HEK293T (cell line): Measurements from ENCODE around the gene C1RL.

ENCODE experiments used
- CTCF ChIA-PET: fragments of 350-600 bp; formaldehyde crosslinking; extraction: SDS; loops from one replicate; lab custom pipeline; 2021; ENCODE audit warnings: antibody characterized with exemption, inconsistent platforms; lab: Yijun Ruan, JAX
- POLR2A ChIA-PET: fragments of 350-600 bp; formaldehyde crosslinking; extraction: SDS; loops from one replicate; lab custom pipeline; 2020; ENCODE audit warnings: antibody characterized with exemption, inconsistent platforms; lab: Yijun Ruan, JAX
- DNase-seq: peaks from one replicate; pipeline ENCODE4 v3.0.0; 2012; ENCODE audit warnings: mixed read lengths; ENCODE audit errors: extremely low spot score
- ARNT ChIP-seq: fragments of 450-650 bp; IDR thresholded peaks from 2 replicates; pipeline ENCODE4 v1.6.1; 2017; ENCODE audit warnings: mild to moderate bottlenecking
- BHLHE40 ChIP-seq: fragments of 450-650 bp; IDR thresholded peaks from 2 replicates; pipeline ENCODE4 v1.6.1; 2016; ENCODE audit warnings: mild to moderate bottlenecking, moderate library complexity, borderline replicate concordance
- CTBP1 ChIP-seq: fragments of 450-650 bp; IDR thresholded peaks from 2 replicates; pipeline ENCODE4 v1.6.1; 2016; ENCODE audit warnings: borderline replicate concordance
- ELF4 ChIP-seq: fragments of 450-650 bp; IDR thresholded peaks from 2 replicates; pipeline ENCODE4 v1.6.1; 2017; ENCODE audit warnings: antibody characterized with exemption
- FOXA1 ChIP-seq: fragments of 450-650 bp; IDR thresholded peaks from 2 replicates; pipeline ENCODE4 v1.6.1; 2016; ENCODE audit warnings: mild to moderate bottlenecking
- FOXK2 ChIP-seq: fragments of 450-650 bp; IDR thresholded peaks from 2 replicates; pipeline ENCODE4 v1.6.1; 2016; ENCODE audit warnings: mild to moderate bottlenecking
- FOXM1 ChIP-seq: fragments of 450-650 bp; IDR thresholded peaks from 2 replicates; pipeline ENCODE4 v1.6.1; 2017; ENCODE audit warnings: mild to moderate bottlenecking, borderline replicate concordance
- HDGF ChIP-seq: fragments of 450-650 bp; IDR thresholded peaks from 2 replicates; pipeline ENCODE4 v1.6.1; 2017; ENCODE audit warnings: antibody characterized with exemption, borderline replicate concordance
- L3MBTL2 ChIP-seq: fragments of 450-650 bp; conservative IDR thresholded peaks from 2 replicates; pipeline ENCODE4 v1.6.1; 2016; ENCODE audit warnings: mild to moderate bottlenecking
- LEF1 ChIP-seq: fragments of 450-650 bp; IDR thresholded peaks from 2 replicates; pipeline ENCODE4 v1.6.1; 2017; ENCODE audit warnings: mild to moderate bottlenecking, borderline replicate concordance
- NFRKB ChIP-seq: fragments of 450-650 bp; IDR thresholded peaks from 2 replicates; pipeline ENCODE4 v1.6.1; 2016; ENCODE audit warnings: mild to moderate bottlenecking, moderate library complexity
- PKNOX1 ChIP-seq: fragments of 450-650 bp; IDR thresholded peaks from 2 replicates; pipeline ENCODE4 v1.6.1; 2016
- SP1 ChIP-seq: fragments of 450-650 bp; IDR thresholded peaks from 2 replicates; pipeline ENCODE4 v1.6.1; 2017
- SUZ12 ChIP-seq: fragments of 450-650 bp; IDR thresholded peaks from 2 replicates; pipeline ENCODE4 v1.6.1; 2016; ENCODE audit warnings: mild to moderate bottlenecking
- TARDBP ChIP-seq: fragments of 450-650 bp; IDR thresholded peaks from 2 replicates; pipeline ENCODE4 v1.6.1; 2016
- ZNF384 ChIP-seq: fragments of 450-650 bp; IDR thresholded peaks from 2 replicates; pipeline ENCODE4 v1.6.1; 2016

The C1RL gene

GRCh38 chr12:7102582-7102981 is 6.4 kb downstream of the C1RL start:
- no peak for TF ChIP-seq ZNF384
- TF ChIP-seq ARNT: no peak
- no peak for TF ChIP-seq BHLHE40
- TF ChIP-seq CTBP1: no peak
- TF ChIP-seq TARDBP: no peak
- TF ChIP-seq PKNOX1: no peak
- TF ChIP-seq FOXM1: no peak
- no peak for TF ChIP-seq FOXK2
- TF ChIP-seq NFRKB: no peak
- TF ChIP-seq L3MBTL2: no peak
- no peak for TF ChIP-seq HDGF
- TF ChIP-seq ELF4: no peak
- no peak for TF ChIP-seq SUZ12

GRCh38 chr12:7101694-7102131 is 7.3 kb downstream of the C1RL start:
- ChIA-PET CTCF (no interaction called here), POLR2A (interaction anchor here (2.0 kb wide), 1 partner anchor 158 kb away, joined by 6 read pairs; the partner anchor contains the start of genes C12orf57 and RNU7-1)

More at GRCh38 chr12:7102582-7102981, 6.4 kb downstream of the C1RL start:
- ChIA-PET CTCF (interaction anchor here (0.7 kb wide), 1 partner anchor 10 kb away, joined by 3 read pairs; no protein-coding TSS in a partner anchor), POLR2A (interaction anchor here (0.7 to 2.0 kb wide), 2 partner anchors 158 to 159 kb away, joined by 3 to 6 read pairs; partner anchors contain the start of genes C12orf57 and RNU7-1)
- DNase-seq: no peak

GRCh38 chr12:7101047-7101693 is 7.8 kb downstream of the C1RL start:
- no peak for DNase-seq
- ChIA-PET POLR2A (interaction anchor here (2.0 kb wide), 1 partner anchor 157 kb away, joined by 6 read pairs; the partner anchor contains the start of genes C12orf57 and RNU7-1), CTCF (no interaction called here)

More at GRCh38 chr12:7101694-7102131, 7.3 kb downstream of the C1RL start:
- TF ChIP-seq PKNOX1 (peak; percentile 19; the same call in 1 of the 2 replicates), TARDBP (no peak)
- no peak for DNase-seq

GRCh38 chr12:7100239-7100638 is 8.8 kb downstream of the C1RL start:
- DNase-seq: no peak
- TF ChIP-seq TARDBP (no peak), PKNOX1 (peak; percentile 49; the same call in 1 of the 2 replicates)
- CTCF ChIA-PET: no interaction called here

More at GRCh38 chr12:7101047-7101693, 7.8 kb downstream of the C1RL start:
- no peak for TF ChIP-seq TARDBP
- TF ChIP-seq ELF4: no peak
- no peak for TF ChIP-seq LEF1
- TF ChIP-seq SUZ12: no peak
- no peak for TF ChIP-seq PKNOX1
- TF ChIP-seq ZNF384: no peak
- TF ChIP-seq FOXA1: no peak
- TF ChIP-seq SP1: no peak
- no peak for TF ChIP-seq BHLHE40

GRCh38 chr12:7099290-7099996 is 9.6 kb downstream of the C1RL start:
- POLR2A ChIA-PET: interaction anchor here (0.9 to 1.0 kb wide), 2 partner anchors 9 to 155 kb away, joined by 3 to 4 read pairs; no protein-coding TSS in a partner anchor
- no peak for DNase-seq
- CTCF ChIA-PET: no interaction called here
- TF ChIP-seq HDGF: no peak
- TF ChIP-seq SP1: no peak
- TF ChIP-seq ARNT: no peak
- TF ChIP-seq L3MBTL2: no peak
- no peak for TF ChIP-seq BHLHE40
- TF ChIP-seq ELF4: no peak
- no peak for TF ChIP-seq SUZ12
- no peak for TF ChIP-seq ZNF384
- no peak for TF ChIP-seq FOXM1
- no peak for TF ChIP-seq FOXK2

More at GRCh38 chr12:7100239-7100638, 8.8 kb downstream of the C1RL start:
- POLR2A ChIA-PET: interaction anchor here (1.0 kb wide), 1 partner anchor 8 kb away, joined by 4 read pairs; no protein-coding TSS in a partner anchor

GRCh38 chr12:7096979-7097378 is 12.0 kb downstream of the C1RL start:
- no peak for TF ChIP-seq SP1
- no peak for TF ChIP-seq TARDBP
- TF ChIP-seq L3MBTL2: no peak
- no peak for TF ChIP-seq BHLHE40
- no peak for TF ChIP-seq ELF4
- TF ChIP-seq NFRKB: no peak
- TF ChIP-seq LEF1: no peak
- no peak for TF ChIP-seq PKNOX1
- TF ChIP-seq SUZ12: no peak
- TF ChIP-seq ZNF384: no peak
- TF ChIP-seq FOXK2: no peak
- no peak for TF ChIP-seq HDGF
- ChIA-PET POLR2A (interaction anchor here (1.1 kb wide), 1 partner anchor 12 kb away, joined by 3 read pairs; the partner anchor contains the start of gene C1RL), CTCF (interaction anchor here (1.0 kb wide), 1 partner anchor 16 kb away, joined by 4 read pairs; no protein-coding TSS in a partner anchor)
- DNase-seq: no peak
